ENCODE measurements around the gene NRTN. TPM values are rescaled to one million over a fixed set of nuclear protein-coding genes. Genes with fewer than 3 reads are reported as not detected.

Gene NRTN
- total and polyA plus RNA-seq, 4 donors = 0.23 to 3.3 (median 1.4) TPM

DNA sequence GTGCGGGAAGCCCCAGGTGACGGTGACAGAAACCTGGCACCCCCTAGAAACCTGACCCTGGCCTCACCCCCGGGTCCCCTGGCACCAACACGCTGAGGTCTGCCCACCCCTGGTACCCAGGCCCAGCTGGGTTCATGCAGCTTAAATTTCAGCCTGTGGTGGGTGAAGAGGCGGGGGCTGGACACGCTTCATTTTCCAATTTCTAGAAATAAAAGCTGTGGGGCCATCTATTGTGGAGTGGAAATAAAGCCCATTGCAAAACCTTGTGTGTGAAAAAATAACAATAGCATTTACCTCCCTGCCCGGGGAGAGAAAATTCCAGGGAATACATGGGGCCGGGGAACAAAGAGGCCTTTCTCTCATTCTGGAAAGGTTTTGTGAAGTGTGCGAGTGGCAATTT lies 73.0 kb downstream of the NRTN start:
- Histone ChIP-seq H3K4me3 (no peak overlapping the region), H3K27me3 (ENCODE audit: control insufficient read depth in 3 of 3, insufficient read depth in 3 of 3, low read length in 2 of 3) (peaks cover 0 to 5% (median 0%) of the 10 kb centered on the region in 3 donors), H3K4me1 (ENCODE audit: control insufficient read depth in 5 of 5, insufficient read depth in 5 of 5, low read length in 5 of 5) (peaks cover 0 to 6% (median 3%) of the 10 kb centered on the region in 5 donors), H3K9ac (ENCODE audit: insufficient read depth in 1 of 2, low read length in 2 of 2) (no peak overlapping the region), H3K27ac (ENCODE audit: low read depth in 1 of 2, low read length in 1 of 2) (no peak overlapping the region), H3K36me3 (ENCODE audit: control insufficient read depth in 4 of 4, insufficient read depth in 4 of 4, low read length in 4 of 4) (no peaks in the 10 kb centered on the region), H3K9me3 (ENCODE audit: control insufficient read depth in 4 of 4, insufficient read depth in 3 of 4, low read length in 3 of 4) (no peaks in the 10 kb centered on the region)
- no peak for ATAC-seq (ENCODE audit: insufficient read depth, low FRiP score)
- 86 to 88% methylated on average over 9 of the region's 9 CpGs for whole genome bisulfite sequencing, 2 donors
- DNase-seq = no peak
- TF ChIP-seq, protein P1, sequence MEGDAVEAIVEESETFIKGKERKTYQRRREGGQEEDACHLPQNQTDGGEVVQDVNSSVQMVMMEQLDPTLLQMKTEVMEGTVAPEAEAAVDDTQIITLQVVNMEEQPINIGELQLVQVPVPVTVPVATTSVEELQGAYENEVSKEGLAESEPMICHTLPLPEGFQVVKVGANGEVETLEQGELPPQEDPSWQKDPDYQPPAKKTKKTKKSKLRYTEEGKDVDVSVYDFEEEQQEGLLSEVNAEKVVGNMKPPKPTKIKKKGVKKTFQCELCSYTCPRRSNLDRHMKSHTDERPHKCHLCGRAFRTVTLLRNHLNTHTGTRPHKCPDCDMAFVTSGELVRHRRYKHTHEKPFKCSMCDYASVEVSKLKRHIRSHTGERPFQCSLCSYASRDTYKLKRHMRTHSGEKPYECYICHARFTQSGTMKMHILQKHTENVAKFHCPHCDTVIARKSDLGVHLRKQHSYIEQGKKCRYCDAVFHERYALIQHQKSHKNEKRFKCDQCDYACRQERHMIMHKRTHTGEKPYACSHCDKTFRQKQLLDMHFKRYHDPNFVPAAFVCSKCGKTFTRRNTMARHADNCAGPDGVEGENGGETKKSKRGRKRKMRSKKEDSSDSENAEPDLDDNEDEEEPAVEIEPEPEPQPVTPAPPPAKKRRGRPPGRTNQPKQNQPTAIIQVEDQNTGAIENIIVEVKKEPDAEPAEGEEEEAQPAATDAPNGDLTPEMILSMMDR (IDR thresholded peaks at IDR 0.05; ENCODE audit: control extremely low read depth, extremely low read depth) = no peak

Other genes with a start within 250 kb of the NRTN start
- 1 to 10 TPM; 1.8 to 2.0 TPM for gene TINCR, start 237.1 kb upstream of the NRTN start, total RNA-seq
- gene TINCR, start 237.1 kb upstream of the NRTN start, polyA plus RNA-seq = 1 to 10 TPM; 1.0 to 2.0 TPM
- 10 to 100 TPM; 85.0 to 88.6 TPM for gene SAFB2, start 182.3 kb upstream of the NRTN start, total RNA-seq
- 10 to 100 TPM; 39.7 to 51.9 TPM for gene SAFB2, start 182.3 kb upstream of the NRTN start, polyA plus RNA-seq
- 100 to 1,000 TPM in 1 of 2 donors, 10 to 100 TPM in 1; 88.2 to 130 TPM for gene SAFB, start 182.0 kb upstream of the NRTN start, total RNA-seq
- gene SAFB, start 182.0 kb upstream of the NRTN start, polyA plus RNA-seq = 10 to 100 TPM; 59.5 to 67.2 TPM
- gene MICOS13, start 124.6 kb upstream of the NRTN start, total RNA-seq = 10 to 100 TPM; 26.6 to 78.2 TPM
- 100 to 1,000 TPM in 1 of 2 donors, 10 to 100 TPM in 1; 77.1 to 184 TPM for gene MICOS13, start 124.6 kb upstream of the NRTN start, polyA plus RNA-seq
- gene HSD11B1L, start 124.0 kb upstream of the NRTN start, total RNA-seq = 10 to 100 TPM in 1 of 2 donors, 1 to 10 TPM in 1; 8.2 to 10.3 TPM
- 10 to 100 TPM in 1 of 2 donors, 1 to 10 TPM in 1; 7.5 to 12.2 TPM for gene HSD11B1L, start 124.0 kb upstream of the NRTN start, polyA plus RNA-seq
- gene RPL36, start 114.8 kb upstream of the NRTN start, total RNA-seq = 100 to 1,000 TPM; 309 to 612 TPM
- 1,000 to 10,000 TPM in 1 of 2 donors, 100 to 1,000 TPM in 1; 793 to 1,934 TPM for gene RPL36, start 114.8 kb upstream of the NRTN start, polyA plus RNA-seq
- 10 to 100 TPM; 41.0 to 89.6 TPM for gene LONP1, start 84.9 kb upstream of the NRTN start, total RNA-seq
- gene LONP1, start 84.9 kb upstream of the NRTN start, polyA plus RNA-seq = 10 to 100 TPM; 63.0 to 75.0 TPM
- gene CATSPERD, start 84.4 kb upstream of the NRTN start, total RNA-seq = 10 to 100 TPM in 1 of 2 donors, 1 to 10 TPM in 1; 8.2 to 10.0 TPM
- 10 to 100 TPM in 1 of 2 donors, 1 to 10 TPM in 1; 8.4 to 11.3 TPM for gene CATSPERD, start 84.4 kb upstream of the NRTN start, polyA plus RNA-seq
- gene PRR22, start 20.3 kb upstream of the NRTN start, total RNA-seq = 1 to 10 TPM in 1 of 2 donors, under 1 TPM in 1; 0.20 to 6.1 TPM
- 1 to 10 TPM; 2.6 to 6.8 TPM for gene PRR22, start 20.3 kb upstream of the NRTN start, polyA plus RNA-seq
- 10 to 100 TPM; 18.5 to 47.0 TPM for gene DUS3L, start 13.9 kb upstream of the NRTN start, total RNA-seq
- gene DUS3L, start 13.9 kb upstream of the NRTN start, polyA plus RNA-seq = 10 to 100 TPM; 32.7 to 40.8 TPM
- 1 to 10 TPM in 1 of 2 donors, not detected in 1; 1.9 TPM for gene FUT6, start 34.6 kb downstream of the NRTN start, total RNA-seq
- 1 to 10 TPM in 1 of 2 donors, under 1 TPM in 1; 0.67 to 2.6 TPM for gene FUT6, start 34.6 kb downstream of the NRTN start, polyA plus RNA-seq
- gene FUT3, start 46.4 kb downstream of the NRTN start, total RNA-seq = 10 to 100 TPM in 1 of 2 donors, 1 to 10 TPM in 1; 1.5 to 31.4 TPM
- gene FUT3, start 46.4 kb downstream of the NRTN start, polyA plus RNA-seq = 10 to 100 TPM; 11.3 to 25.1 TPM
- not detected for gene FUT5, start 65.5 kb downstream of the NRTN start, total RNA-seq
- not detected for gene FUT5, start 65.5 kb downstream of the NRTN start, polyA plus RNA-seq
- 100 to 1,000 TPM in 1 of 2 donors, 10 to 100 TPM in 1; 52.5 to 219 TPM for gene NDUFA11, start 98.7 kb downstream of the NRTN start, total RNA-seq
- gene NDUFA11, start 98.7 kb downstream of the NRTN start, polyA plus RNA-seq = 100 to 1,000 TPM; 337 to 344 TPM
- gene VMAC, start 99.8 kb downstream of the NRTN start, total RNA-seq = 1 to 10 TPM; 6.3 to 7.2 TPM
- 1 to 10 TPM; 3.3 to 5.0 TPM for gene VMAC, start 99.8 kb downstream of the NRTN start, polyA plus RNA-seq
- gene CAPS, start 109.2 kb downstream of the NRTN start, total RNA-seq = 100 to 1,000 TPM; 333 to 360 TPM
- gene CAPS, start 109.2 kb downstream of the NRTN start, polyA plus RNA-seq = 100 to 1,000 TPM in 1 of 2 donors, 10 to 100 TPM in 1; 90.2 to 113 TPM
- 10 to 100 TPM; 60.4 to 67.7 TPM for gene RANBP3, start 173.1 kb downstream of the NRTN start, total RNA-seq
- 10 to 100 TPM; 33.6 to 49.4 TPM for gene RANBP3, start 173.1 kb downstream of the NRTN start, polyA plus RNA-seq